ENCODE measurements around the gene SYNM.

Gene SYNM

GRCh38 chr15:99181545-99181971, 76.7 kb downstream of the SYNM start:
- TF ChIP-seq ZFX (IDR thresholded peaks at IDR 0.05), result no peak
- TF ChIP-seq, protein P1, sequence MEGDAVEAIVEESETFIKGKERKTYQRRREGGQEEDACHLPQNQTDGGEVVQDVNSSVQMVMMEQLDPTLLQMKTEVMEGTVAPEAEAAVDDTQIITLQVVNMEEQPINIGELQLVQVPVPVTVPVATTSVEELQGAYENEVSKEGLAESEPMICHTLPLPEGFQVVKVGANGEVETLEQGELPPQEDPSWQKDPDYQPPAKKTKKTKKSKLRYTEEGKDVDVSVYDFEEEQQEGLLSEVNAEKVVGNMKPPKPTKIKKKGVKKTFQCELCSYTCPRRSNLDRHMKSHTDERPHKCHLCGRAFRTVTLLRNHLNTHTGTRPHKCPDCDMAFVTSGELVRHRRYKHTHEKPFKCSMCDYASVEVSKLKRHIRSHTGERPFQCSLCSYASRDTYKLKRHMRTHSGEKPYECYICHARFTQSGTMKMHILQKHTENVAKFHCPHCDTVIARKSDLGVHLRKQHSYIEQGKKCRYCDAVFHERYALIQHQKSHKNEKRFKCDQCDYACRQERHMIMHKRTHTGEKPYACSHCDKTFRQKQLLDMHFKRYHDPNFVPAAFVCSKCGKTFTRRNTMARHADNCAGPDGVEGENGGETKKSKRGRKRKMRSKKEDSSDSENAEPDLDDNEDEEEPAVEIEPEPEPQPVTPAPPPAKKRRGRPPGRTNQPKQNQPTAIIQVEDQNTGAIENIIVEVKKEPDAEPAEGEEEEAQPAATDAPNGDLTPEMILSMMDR (conservative IDR thresholded peaks at IDR 0.05), result no peak
- no peak overlapping the region for H3K27ac ChIP-seq

- no peak overlapping the region for H3K27ac ChIP-seq
- TF ChIP-seq ZFX (IDR thresholded peaks at IDR 0.05), result no peak
- TF ChIP-seq, protein P1 (conservative IDR thresholded peaks at IDR 0.05), result no peak
Measured at GRCh38 chr15:99182791-99183190, 77.9 kb downstream of the SYNM start.
